Stimulated activated naive CD4-positive, alpha-beta T cell treated with Interleukin-2 at 50 U/mL for 16 hours (primary cell): ENCODE results near the gene FALEC.
"Not testable (repeated sequence)": the region's sequence is repeated elsewhere in the genome, so short reads cannot be mapped to it uniquely, and the experiment has no call there.

Experiments
- DNase-seq: peaks from one replicate; lab custom pipeline; 2025; lab: John Stamatoyannopoulos, UW

FALEC gene

GRCh38 chr1:150558761-150559655 is 43.5 kb downstream of the FALEC start:
- DNase-seq: no peak

DNA sequence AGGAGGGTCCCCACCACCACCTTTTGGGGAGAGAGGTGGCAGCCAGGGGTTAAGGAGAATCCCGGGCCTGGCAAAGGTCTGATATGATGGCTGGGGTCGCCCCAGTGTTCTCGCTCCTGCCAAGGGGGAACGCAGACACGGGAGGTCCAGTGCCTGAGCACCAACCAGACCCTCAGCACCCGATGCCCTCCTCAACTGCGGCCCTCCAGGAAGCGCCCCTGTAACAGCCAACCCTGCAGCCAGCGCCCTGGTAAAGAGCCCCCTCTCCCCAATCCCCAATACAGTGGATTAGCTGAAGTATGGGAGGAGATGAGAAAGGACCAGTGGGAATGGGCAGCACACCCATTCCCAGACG is 44.1 kb downstream of the FALEC start:
- DNase-seq: no peak

GRCh38 chr1:150560011-150560438 is 44.5 kb downstream of the FALEC start:
- DNase-seq: peak; percentile 66

DNA sequence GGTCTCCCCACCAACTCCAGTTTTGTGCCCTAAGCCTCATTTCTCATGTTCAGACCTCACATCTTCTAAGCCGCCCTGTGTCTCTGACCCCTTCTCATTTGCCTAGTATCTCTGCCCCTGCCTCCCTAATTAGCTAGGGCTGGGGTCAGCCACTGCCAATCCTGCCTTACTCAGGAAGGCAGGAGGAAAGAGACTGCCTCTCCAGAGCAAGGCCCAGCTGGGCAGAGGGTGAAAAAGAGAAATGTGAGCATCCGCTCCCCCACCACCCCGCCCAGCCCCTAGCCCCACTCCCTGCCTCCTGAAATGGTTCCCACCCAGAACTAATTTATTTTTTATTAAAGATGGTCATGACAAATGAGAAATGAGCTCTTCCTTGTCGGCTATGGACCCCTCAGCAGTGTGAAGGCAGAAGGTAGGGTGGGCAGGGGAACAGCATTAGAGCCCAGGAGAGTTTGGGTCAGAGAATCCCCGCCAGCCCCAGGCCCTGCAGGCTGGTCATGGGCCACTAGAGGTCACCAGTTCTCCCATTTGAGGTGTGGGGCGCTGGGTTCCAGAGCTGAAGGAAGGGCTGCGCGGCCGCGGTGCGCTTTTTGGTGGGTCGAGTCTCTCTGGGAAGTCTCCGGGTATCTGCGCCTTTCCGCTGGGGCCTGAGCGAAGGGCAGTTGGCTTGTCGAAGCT is 45.2 kb downstream of the FALEC start:
- peak; percentile 81 for DNase-seq

DNA sequence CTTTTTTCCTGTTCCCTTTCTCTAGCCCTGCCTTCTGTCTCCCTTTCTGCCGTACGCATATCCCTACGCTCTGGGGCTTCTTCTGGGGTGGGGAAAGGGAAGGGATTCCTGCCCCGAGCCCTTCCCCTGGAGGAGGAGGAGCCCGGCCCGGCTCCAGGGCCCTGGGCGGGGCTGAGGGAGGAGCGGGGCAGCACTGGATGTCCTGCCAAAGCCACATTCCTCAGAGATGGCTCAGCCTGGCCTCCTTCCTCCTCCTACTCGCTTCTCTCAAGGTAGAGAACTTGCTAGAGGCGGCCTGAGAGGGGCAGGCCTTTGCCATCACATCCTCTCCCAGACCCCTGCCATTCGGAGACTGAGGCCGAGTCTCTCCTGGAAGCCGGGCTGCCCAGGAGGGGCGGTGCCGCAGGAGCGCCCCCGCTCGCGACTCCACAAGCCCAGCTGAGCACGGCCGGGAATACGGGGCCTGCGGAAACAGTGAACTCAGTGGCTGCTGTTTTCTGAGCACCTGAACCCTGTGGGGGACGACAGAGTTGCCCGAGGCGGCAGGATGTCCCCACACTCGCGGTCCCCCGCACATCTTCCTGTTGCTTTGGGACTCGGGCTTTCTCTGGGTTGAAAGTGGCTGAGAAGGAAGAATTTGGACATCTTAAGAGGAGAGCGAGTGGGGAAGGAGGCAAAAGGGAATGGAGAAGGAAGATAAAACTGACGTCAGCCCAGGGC is 45.9 kb downstream of the FALEC start:
- peak; percentile 54 for DNase-seq

DNA sequence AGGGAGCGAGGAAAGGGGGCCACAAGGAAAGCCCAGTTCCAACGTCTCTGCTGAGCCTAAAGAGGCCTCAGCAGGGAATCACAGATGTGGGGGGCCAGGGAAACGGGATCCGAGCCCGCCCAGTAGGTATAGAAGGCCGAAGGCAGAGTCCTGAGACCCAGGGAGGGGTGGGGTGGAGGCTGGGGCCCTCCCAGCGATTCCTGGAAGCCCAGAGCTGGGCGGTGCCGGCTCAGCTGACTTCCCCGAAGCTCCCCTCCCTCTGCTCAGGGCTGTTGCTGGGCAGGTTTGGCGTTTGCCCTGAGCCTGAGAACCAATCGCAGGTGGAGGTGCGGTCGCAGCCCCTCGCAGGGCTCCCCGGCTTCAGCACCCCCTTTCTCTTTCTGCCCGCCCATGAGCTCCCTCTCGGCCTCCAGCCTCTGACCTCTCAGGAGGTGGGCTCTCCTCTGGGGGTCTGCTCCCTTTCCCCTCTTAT is 46.5 kb downstream of the FALEC start:
- DNase-seq: peak; percentile 90

DNA sequence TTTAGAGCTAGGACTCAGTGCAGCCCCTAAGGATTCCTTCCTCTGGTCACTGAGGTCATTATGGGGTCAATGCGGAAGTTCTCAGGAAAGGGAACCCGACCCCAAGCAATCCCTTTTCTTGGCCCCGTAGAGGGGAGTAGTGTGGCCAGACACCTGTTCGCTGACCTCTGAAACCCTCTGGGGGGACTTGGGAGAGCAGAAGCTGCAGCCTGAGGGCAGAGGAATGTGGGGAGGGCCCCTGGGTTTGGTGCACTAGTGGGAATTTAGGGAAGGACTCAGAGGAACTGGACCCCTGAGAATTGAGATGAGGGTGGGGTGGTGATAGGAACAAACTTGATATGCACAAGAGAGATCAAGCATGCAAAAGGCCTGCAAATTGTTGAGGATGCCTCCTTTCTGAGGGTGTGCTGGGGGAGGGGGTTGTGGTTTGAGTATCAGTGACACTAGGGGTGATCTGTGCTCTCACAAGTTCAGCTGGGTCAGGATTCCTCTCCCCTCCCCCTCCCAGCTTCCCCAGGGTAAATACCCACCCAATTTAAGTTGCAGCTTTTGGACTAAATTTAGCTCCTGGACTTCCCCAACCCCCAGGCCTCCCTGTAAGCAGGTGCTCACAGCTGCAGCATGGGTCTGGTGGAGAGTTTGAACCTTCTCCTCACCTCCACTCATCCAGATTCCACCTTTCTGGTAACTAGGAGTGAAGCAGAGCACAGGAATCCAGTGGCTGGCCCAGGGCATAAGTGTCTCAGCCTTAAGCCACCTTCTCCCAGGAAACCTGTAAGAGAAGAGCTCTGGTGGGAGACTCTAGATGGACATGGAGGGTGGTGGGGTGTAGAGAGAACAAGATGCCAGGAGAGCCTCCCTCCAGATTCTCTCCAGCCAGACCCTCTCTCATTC is 47.1 kb downstream of the FALEC start:
- DNase-seq: peak; percentile 70

GRCh38 chr1:150563340-150564038 is 47.9 kb downstream of the FALEC start:
- DNase-seq: no peak

DNA sequence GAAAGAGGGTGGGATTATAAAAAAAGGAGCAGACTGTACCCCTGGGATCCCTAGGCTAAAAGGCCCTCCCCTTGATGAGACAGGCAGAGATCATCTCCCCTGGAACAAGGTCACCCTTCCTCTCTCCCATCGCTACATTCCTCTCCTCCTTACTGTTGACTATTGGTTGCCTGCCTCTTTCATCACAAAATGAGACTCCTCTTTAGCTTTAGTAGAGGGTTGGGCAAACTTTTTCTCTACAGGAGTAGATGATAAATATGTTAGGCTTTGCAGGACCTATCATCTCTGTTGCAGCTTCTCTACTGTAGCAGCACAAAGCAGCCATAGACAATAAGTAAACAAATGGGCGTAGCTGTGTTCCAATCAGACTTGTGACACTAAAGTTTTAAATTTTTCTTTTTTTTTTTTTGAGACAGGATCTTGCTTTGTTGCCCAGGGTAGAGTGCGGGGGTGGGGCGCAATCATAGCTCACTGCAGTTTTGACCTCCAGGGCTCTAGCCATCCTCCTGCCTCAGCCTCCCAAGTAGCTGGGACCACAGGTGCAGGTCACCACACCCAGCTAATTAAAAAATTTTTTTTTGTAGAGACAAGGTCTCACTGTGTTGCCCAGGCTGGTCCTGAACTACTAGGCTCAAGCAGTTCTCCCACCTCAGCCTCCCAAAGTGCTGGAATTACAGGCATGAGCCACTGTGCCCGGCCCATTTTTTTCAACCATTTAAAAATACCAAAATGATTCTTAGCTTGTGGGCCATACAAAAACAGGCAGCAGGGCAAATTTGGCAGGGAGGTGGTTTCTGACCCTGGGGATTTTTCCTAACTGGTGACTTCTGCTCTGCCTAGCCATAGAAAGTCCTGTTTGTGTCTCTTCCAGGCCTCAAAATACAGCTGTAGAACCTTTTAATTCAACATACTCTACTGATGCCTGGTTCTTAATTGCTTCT is 48.8 kb downstream of the FALEC start:
- no peak for DNase-seq

GRCh38 chr1:150565240-150565991 is 49.9 kb downstream of the FALEC start:
- DNase-seq: not testable (repeated sequence)

DNA sequence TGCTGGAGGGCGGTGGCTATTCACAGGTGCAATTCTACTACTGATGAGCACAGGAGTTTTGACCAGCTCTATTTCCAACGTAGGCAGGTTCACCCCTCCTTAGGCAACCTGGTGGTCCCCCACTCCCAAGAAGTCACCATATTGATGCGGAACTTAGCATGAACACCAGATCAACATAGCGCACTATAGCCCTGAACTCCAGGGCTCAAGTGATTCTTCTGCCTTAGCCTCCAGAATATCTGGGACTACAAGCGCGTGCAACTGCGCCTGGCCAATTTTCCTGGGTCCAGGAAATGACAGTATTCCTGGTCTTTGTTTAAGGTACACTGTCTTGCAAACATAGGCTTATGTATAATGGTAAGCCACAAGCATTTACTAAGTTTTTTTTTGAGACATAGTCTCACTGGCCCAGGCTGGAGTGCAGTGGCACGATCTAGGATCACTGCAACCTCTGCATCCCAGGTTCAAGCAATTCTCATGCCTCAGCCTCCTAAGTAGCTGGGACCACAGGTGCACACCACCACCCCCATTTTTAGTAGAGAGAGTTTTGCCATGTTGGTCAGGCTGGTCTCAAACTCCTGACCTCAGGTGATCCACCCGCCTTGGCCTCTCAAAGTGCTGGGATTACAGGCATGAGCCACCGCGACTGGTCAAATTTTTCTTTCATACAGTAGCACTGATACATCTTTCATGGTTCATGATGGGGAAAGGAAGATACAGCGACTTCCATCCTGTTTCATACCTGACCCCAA is 51.2 kb downstream of the FALEC start:
- no peak for DNase-seq

GRCh38 chr1:150567341-150567716 is 51.8 kb downstream of the FALEC start:
- DNase-seq: peak; percentile 61

DNA sequence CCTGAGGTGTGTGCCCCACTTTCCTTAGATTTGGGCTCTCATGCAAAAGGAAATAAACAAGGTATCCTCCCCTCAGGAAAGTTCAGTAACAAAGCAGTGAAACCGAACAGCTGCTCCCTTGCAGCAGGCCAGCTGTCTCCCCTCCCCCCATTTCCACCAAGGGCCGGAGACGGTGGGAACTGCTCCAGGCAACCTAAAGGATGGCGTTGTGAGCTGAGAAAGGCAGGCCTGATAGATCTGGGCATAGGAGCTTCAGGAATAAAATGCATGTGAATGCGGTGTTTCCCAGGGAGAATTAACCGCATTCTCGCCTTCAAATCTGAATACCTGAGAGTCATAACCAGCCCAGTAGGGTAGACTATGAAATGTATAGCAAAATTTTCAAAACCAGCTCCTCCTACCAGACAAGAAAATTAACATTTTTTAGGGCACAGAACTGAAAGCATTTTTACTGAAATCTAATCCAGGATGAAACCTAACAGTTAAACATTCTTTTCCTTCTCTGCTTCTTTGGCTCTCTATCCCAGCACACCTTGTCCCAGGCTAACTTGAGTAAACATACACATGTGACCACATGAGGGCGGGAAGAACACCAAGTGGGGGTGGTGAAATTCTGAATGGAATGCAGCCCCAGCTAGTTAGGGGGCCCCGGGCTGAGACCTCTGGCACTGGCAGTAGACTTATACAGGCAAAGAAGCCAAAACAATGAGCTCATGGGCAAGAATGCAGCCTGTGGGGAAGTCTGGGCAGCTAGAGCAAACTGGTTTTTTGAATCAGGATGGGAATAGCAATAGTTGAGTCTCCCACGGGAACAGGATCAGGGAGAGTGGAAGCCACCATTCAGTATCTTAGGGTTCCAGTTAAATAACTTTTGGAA is 52.4 kb downstream of the FALEC start:
- DNase-seq: peak; percentile 53

GRCh38 chr1:150568594-150568966 is 53.0 kb downstream of the FALEC start:
- no peak for DNase-seq

- DNase-seq: no peak
Measured at GRCh38 chr1:150572918-150573647, 57.5 kb downstream of the FALEC start.

DNA sequence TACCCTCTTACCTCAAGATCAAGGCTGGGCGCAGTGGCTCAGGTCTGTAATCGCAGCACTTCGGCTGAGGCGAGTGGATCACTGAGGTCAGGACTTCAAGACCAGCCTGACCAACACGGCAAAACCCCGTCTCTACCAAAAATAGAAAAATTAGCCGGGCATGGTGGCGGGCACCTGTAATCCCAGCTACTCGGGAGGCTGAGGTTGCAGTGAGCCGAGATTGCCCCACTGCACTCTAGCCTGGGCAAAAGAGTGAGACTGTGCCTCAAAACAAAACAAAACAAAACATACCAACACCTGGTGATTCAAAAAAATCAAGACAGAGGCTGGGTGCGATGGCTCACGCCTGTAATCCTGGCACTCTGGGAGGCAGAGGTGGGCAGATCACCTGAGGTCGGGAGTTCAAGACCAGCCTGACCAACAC is 58.1 kb downstream of the FALEC start:
- DNase-seq: peak; percentile 15
